GM20000 (cell line): ENCODE data around the gene COL18A1.

Source experiments
- DNase-seq: peaks from one replicate; pipeline ENCODE4 v3.0.0; 2012; ENCODE audit warnings: low spot score
- CTCF ChIP-seq: IDR thresholded peaks from 2 replicates; pipeline ENCODE4 v1.5.1; 2012; ENCODE audit warnings: mild to moderate bottlenecking, control low read depth; ENCODE audit errors: extremely low read depth, missing control alignments

The COL18A1 gene

GRCh38 chr21:45512626-45513002 lies 107.6 kb downstream of the COL18A1 start:
- TF ChIP-seq CTCF, result no peak
- DNase-seq, result no peak

- no peak for TF ChIP-seq CTCF
- no peak for DNase-seq
These were observed 108.2 kb downstream of the COL18A1 start for GRCh38 chr21:45513003-45513717.

GRCh38 chr21:45513741-45514310 lies 108.9 kb downstream of the COL18A1 start:
- no peak for TF ChIP-seq CTCF
- DNase-seq, result no peak

- TF ChIP-seq CTCF, result no peak
- no peak for DNase-seq
These were observed 109.5 kb downstream of the COL18A1 start for GRCh38 chr21:45514311-45515021.

GRCh38 chr21:45515241-45516061 lies 110.5 kb downstream of the COL18A1 start:
- TF ChIP-seq CTCF, result no peak
- DNase-seq, result no peak

- no peak for DNase-seq
- no peak for TF ChIP-seq CTCF
These were observed 111.2 kb downstream of the COL18A1 start for GRCh38 chr21:45516071-45516670.
